Endodermal cell (in vitro differentiated cells): ENCODE measurements around the gene C14orf119. TPM values are rescaled to one million over a fixed set of nuclear protein-coding genes. Genes with fewer than 3 reads are reported as not detected.
A peak's percentile ranks its signal among the peaks of the same experiment; 100 is the strongest.

Experiments
- DNase-seq: peaks from one replicate; pipeline ENCODE4 v3.0.0-alpha.2; 2017
- H3K27ac ChIP-seq: 2 replicates; pipeline ENCODE4 v1.5.1; 2013; ENCODE audit warnings: mild to moderate bottlenecking, low read depth, low read length, moderate library complexity
- H3K27me3 ChIP-seq: 2 replicates; pipeline ENCODE4 v1.6.1; 2013; ENCODE audit warnings: mild to moderate bottlenecking, low read length, moderate library complexity; ENCODE audit not compliant: insufficient read depth, control insufficient read depth, poor library complexity, severe bottlenecking
- H3K36me3 ChIP-seq: 2 replicates; pipeline ENCODE4 v1.7.0; 2013; ENCODE audit warnings: mild to moderate bottlenecking, low read length, moderate library complexity; ENCODE audit not compliant: control insufficient read depth, insufficient read depth
- H3K4me1 ChIP-seq: one replicate; pipeline ENCODE4 v1.7.0; 2013; ENCODE audit warnings: low read length; ENCODE audit not compliant: control insufficient read depth, insufficient read depth
- H3K4me3 ChIP-seq: 2 replicates; pipeline ENCODE4 v1.5.1; 2013; ENCODE audit warnings: mild to moderate bottlenecking, low read length, moderate library complexity
- H3K9ac ChIP-seq: 2 replicates; pipeline ENCODE4 v1.6.1; 2013; ENCODE audit warnings: mild to moderate bottlenecking, low read length, moderate library complexity; ENCODE audit not compliant: poor library complexity, severe bottlenecking; ENCODE audit errors: extremely low read depth
- H3K9me3 ChIP-seq: 2 replicates; pipeline ENCODE4 v1.6.1; 2013; ENCODE audit warnings: mild to moderate bottlenecking, low read length, moderate library complexity; ENCODE audit not compliant: control insufficient read depth
- H3K27ac Mint-ChIP-seq: 2 replicates; pipeline ENCODE4 v1.8.0; 2020; ENCODE audit warnings: mixed read lengths
- H3K27me3 Mint-ChIP-seq: 2 replicates; pipeline ENCODE4 v1.8.0; 2021; ENCODE audit warnings: mild to moderate bottlenecking, mixed read lengths; ENCODE audit not compliant: insufficient read depth
- H3K36me3 Mint-ChIP-seq: 2 replicates; pipeline ENCODE4 v1.8.0; 2020; ENCODE audit warnings: low read depth, mixed read lengths
- H3K4me1 Mint-ChIP-seq: 2 replicates; pipeline ENCODE4 v1.8.0; 2020; ENCODE audit warnings: mixed read lengths
- H3K4me3 Mint-ChIP-seq: 2 replicates; pipeline ENCODE4 v1.8.0; 2020; ENCODE audit warnings: mild to moderate bottlenecking, moderate library complexity, mixed read lengths
- H3K9me3 Mint-ChIP-seq: 2 replicates; pipeline ENCODE4 v1.8.0; 2020; ENCODE audit warnings: mild to moderate bottlenecking, mixed read lengths
- CTCF ChIP-seq: fragments of 200-600 bp; sonication (generic); conservative IDR thresholded peaks from 2 replicates; pipeline ENCODE4 v1.5.0; 2021; ENCODE audit warnings: antibody characterized with exemption, mild to moderate bottlenecking
- WGBS, 2 experiments: methylation state at CpG; one replicate each; pipeline versions ENCODE4 v1.1.5 to v1.1.7; 2013; ENCODE audit warnings: missing lambda C conversion rate in 2 of 2, mixed read lengths in 1 of 2; ENCODE audit not compliant: insufficient coverage in 1 of 2, insufficient read length in 1 of 2; 5-methylcytosine and 5-hydroxymethylcytosine counted together
- total RNA-seq, 2 donors: library from RNA; stranded (reverse); fragmentation: NEBNext Ultra II Directional in 1 of 2; extraction: Animal tissue kit (Norgen Biotek cat#: 25700) in 1 of 2; gene quantifications; 2 replicates in 1 of 2; 3 replicates in 1 of 2; pipeline ENCODE4 v1.2.1, GENCODE V29; 2021

Gene C14orf119
- total RNA-seq, 2 donors from 2014 or later, result 76.7 to 82.9 TPM

- no peaks in the 10 kb centered on the region for H3K27me3 ChIP-seq
- peak; percentile 90 for TF ChIP-seq CTCF
- peaks cover 14% of the 10 kb centered on the region for H3K4me1 Mint-ChIP-seq
- H3K9ac ChIP-seq, result peak overlapping the region; percentile 29
- peak; percentile 94 for DNase-seq
- H3K27me3 Mint-ChIP-seq, result no peaks in the 10 kb centered on the region
- H3K9me3 Mint-ChIP-seq, result no peaks in the 10 kb centered on the region
- peaks cover 37% of the 10 kb centered on the region for H3K36me3 ChIP-seq
- no peak overlapping the region for H3K27ac ChIP-seq
- H3K27ac Mint-ChIP-seq, result peak overlapping the region; percentile 52
- peak overlapping the region; percentile 84 for H3K4me3 ChIP-seq
- H3K4me1 ChIP-seq, result no peaks in the 10 kb centered on the region
- 11 to 12% methylated on average over 11 to 17 of the region's 17 CpGs for WGBS, 2 experiments
- H3K36me3 Mint-ChIP-seq, result peaks cover 32% of the 10 kb centered on the region
- no peaks in the 10 kb centered on the region for H3K9me3 ChIP-seq
- H3K4me3 Mint-ChIP-seq, result peak overlapping the region; percentile 73
Observed at GRCh38 chr14:23056145-23056955, 39.0 kb upstream of the C14orf119 start.

- Histone ChIP-seq H3K27me3 (no peaks in the 10 kb centered on the region), H3K27ac (peak within 1 kb of the TSS; percentile 90), H3K36me3 (peaks cover 43% of the 10 kb centered on the region), H3K4me3 (peak within 1 kb of the TSS; percentile 84), H3K4me1 (no peaks in the 10 kb centered on the region), H3K9me3 (no peaks in the 10 kb centered on the region), H3K9ac (peak within 1 kb of the TSS; percentile 38)
- Mint-ChIP-seq H3K27ac (peak within 1 kb of the TSS; percentile 91), H3K27me3 (no peaks in the 10 kb centered on the region), H3K4me3 (peak within 1 kb of the TSS; percentile 73), H3K4me1 (peaks cover 14% of the 10 kb centered on the region), H3K9me3 (no peaks in the 10 kb centered on the region), H3K36me3 (peaks cover 38% of the 10 kb centered on the region)
- peak; percentile 89 for DNase-seq
- WGBS, 2 experiments, result 1% methylated on average over 24 to 73 of the region's 73 CpGs
- no peak for TF ChIP-seq CTCF
Observed at GRCh38 chr14:23056956-23057756, 38.1 kb upstream of the C14orf119 start, which contains the start of gene CDH24. CDH24 (minus strand) TSS chr14:23057520; CDS start chr14:23055733, 1,787 bp downstream.

GRCh38 chr14:23057757-23058653 lies 37.3 kb upstream of the C14orf119 start:
- no peaks in the 10 kb centered on the region for H3K27me3 Mint-ChIP-seq
- peak overlapping the region; percentile 77 for H3K4me3 ChIP-seq
- H3K27me3 ChIP-seq, result no peaks in the 10 kb centered on the region
- 1 to 3% methylated on average over 32 to 51 of the region's 51 CpGs for WGBS, 2 experiments
- peak overlapping the region; percentile 91 for H3K27ac Mint-ChIP-seq
- peak overlapping the region; percentile 90 for H3K27ac ChIP-seq
- TF ChIP-seq CTCF, result peak; percentile 98
- peak; percentile 98 for DNase-seq
- H3K4me3 Mint-ChIP-seq, result peak overlapping the region; percentile 73
- no peaks in the 10 kb centered on the region for H3K4me1 ChIP-seq
- H3K9me3 Mint-ChIP-seq, result no peaks in the 10 kb centered on the region
- no peaks in the 10 kb centered on the region for H3K9me3 ChIP-seq
- peaks cover 47% of the 10 kb centered on the region for H3K36me3 ChIP-seq
- peaks cover 41% of the 10 kb centered on the region for H3K36me3 Mint-ChIP-seq
- H3K4me1 Mint-ChIP-seq, result peaks cover 9% of the 10 kb centered on the region
- peak overlapping the region; percentile 38 for H3K9ac ChIP-seq
